ENCODE data around the gene DNASE1L2.
A peak's percentile ranks its signal among the peaks of the same experiment; 100 is the strongest.

DNASE1L2 gene

DNA sequence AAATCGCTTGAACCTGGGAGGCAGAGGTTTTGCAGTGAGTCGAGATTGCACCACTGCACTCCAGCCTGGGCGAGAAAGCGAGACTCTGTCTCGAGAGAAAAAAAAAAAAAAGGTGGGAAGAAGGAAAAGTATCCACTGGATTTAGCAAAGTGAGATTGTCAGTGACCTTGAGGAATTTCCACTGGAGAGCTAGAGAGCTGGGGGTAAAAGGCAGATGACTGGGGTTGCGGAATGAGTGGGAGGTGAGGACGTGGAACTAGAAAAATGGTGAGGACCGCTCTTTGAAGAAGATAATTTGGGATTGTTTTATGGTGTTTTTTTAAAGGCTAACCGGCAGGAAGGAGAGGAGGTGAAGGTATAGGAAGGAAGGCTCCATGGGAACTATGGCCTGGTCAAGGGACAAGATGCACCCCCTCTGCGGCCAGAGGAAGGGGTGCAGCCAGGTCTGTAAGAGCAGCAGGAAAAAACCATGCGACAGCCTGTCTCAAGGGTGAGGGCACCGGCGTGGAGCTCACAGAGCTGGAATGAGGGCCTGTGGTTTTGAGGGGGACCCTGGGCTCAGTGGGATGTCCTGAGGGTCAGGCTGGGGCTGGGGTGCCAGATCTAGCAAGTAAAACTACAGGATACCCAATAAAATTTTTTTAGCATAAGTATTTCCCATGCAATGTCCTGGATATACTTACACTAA, 31.7 kb upstream of the DNASE1L2 start:
- no peak for DNase-seq

DNA sequence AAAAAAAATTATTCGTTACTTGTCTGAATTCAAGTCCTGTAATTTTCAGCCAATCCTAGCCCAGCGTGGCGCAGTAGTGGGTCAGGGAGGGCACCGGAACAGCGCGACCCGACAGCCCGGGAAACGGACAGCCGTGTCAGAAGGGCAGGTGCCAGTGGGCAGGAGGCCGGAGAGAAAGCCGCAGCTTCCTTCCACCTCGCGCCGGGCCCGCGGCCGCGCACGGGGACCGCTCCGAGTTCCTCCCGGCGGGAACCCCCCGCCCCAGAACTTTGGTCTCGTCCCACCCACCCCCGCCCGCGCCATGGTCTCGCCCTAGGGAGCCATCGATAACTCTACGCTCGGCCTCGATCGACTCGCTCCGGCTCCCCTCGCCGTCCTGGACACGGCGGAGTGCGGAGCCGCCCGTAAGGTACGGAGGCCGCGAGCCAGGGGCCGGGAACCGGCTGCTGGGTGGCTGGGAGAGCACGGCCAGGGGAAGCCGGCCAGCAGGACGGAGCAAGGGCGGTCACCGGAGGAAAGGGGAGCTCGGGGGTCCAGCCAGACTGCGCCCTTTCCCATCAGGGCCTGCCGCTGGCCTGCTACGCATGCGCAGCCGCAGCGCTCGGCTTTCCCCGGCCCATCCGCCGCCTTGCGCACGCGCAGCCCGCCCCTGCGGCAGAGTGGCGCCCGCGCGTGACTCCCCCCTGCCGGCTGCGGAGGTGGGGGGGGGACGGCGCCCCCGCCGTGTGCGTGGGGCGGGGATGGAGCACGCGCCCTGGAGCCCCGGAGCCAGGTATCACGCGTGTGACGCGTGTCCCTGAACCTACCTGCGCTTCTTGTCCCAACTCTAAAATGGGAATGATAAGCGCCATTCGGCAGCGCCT, 30.9 kb upstream of the DNASE1L2 start, which contains the start of gene MLST8:
TSS of gene MLST8 (plus strand) at position 351 of the 863 bp plus-strand sequence. CDS start 632 bp downstream, outside the sequence.
- peak; percentile 39 for DNase-seq

DNA sequence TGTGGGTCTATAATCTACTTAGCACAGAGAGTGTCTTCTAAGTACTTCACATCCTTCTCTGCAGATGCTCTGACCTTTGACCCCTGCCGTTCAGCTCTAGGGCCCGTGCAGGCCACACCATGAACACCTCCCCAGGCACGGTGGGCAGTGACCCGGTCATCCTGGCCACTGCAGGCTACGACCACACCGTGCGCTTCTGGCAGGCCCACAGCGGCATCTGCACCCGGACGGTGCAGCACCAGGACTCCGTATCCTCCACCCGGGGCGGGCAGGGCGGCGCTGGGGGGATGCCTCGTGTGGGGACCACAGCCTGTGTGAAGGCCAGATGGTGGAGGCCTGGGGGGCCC, 30.3 kb upstream of the DNASE1L2 start:
- no peak for DNase-seq

DNA sequence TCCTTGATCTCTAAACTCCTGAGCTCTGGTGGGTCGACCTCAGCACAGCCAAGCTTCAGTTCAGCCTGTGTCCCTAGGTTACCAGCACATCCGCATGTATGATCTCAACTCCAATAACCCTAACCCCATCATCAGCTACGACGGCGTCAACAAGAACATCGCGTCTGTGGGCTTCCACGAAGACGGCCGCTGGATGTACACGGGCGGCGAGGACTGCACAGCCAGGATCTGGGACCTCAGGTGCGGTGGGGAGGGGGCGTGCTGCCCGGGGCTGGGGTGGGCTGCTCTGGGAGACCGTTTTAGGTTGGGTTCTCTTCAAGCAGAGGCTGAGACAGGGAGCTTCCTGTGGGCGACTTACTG, 29.8 kb upstream of the DNASE1L2 start:
- DNase-seq: no peak

- DNase-seq: no peak
Measured at GRCh38 chr16:2206780-2207433, 29.3 kb upstream of the DNASE1L2 start.

DNA sequence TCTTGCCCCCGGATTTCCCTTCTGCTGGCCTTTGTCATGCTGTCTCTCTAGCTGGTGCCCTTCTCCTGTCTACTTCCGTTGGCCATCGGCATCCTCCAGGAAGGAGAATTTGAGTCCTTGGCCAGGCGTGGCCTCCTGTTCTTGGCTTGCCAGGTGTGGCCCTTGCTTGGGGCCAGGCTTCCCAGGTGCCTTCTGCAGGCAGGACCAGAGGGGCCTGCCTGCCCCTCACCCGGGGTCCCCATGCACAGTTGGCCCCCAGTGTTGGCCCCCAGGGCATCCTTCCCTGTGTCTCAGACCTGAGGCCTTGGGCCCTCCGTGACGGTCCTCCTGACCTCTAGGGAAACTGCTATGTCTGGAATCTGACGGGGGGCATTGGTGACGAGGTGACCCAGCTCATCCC, 28.4 kb upstream of the DNASE1L2 start:
- DNase-seq: no peak

DNA sequence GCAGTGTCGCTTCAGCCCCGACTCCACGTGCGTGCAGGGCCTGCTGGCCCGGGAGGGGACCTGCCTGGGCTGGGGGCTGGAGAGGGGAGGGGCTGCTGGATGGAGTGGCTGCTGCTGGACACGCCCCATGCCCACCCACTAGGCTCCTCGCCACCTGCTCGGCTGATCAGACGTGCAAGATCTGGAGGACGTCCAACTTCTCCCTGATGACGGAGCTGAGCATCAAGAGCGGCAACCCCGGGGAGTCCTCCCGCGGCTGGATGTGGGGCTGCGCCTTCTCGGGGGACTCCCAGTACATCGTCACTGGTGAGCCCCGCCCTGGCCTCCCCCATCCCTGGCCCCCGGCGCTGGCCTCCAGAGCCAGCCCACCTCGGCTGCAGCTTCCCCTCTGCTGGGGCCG, 27.9 kb upstream of the DNASE1L2 start:
- no peak for DNase-seq

- no peak for DNase-seq
Measured at GRCh38 chr16:2208772-2209171, 27.5 kb upstream of the DNASE1L2 start.

GRCh38 chr16:2209258-2210008, 26.8 kb upstream of the DNASE1L2 start:
- no peak for DNase-seq

- DNase-seq: no peak
Measured at GRCh38 chr16:2210009-2210332, 26.3 kb upstream of the DNASE1L2 start.

- no peak for DNase-seq
Measured at GRCh38 chr16:2210386-2211365, 25.6 kb upstream of the DNASE1L2 start, which contains the start of gene BRICD5. BRICD5 (minus strand) TSS chr16:2210863; CDS start chr16:2210833, 30 bp downstream.

GRCh38 chr16:2211923-2212347, 24.3 kb upstream of the DNASE1L2 start:
- DNase-seq: no peak

- DNase-seq: no peak
Measured at GRCh38 chr16:2212362-2213324, 23.6 kb upstream of the DNASE1L2 start.

GRCh38 chr16:2213817-2214718, 22.2 kb upstream of the DNASE1L2 start:
- DNase-seq: no peak

- DNase-seq: no peak
Measured at GRCh38 chr16:2214719-2214968, 21.6 kb upstream of the DNASE1L2 start, which contains the start of gene PGP. PGP (minus strand) TSS chr16:2214840; CDS start chr16:2214777, 63 bp downstream.

DNA sequence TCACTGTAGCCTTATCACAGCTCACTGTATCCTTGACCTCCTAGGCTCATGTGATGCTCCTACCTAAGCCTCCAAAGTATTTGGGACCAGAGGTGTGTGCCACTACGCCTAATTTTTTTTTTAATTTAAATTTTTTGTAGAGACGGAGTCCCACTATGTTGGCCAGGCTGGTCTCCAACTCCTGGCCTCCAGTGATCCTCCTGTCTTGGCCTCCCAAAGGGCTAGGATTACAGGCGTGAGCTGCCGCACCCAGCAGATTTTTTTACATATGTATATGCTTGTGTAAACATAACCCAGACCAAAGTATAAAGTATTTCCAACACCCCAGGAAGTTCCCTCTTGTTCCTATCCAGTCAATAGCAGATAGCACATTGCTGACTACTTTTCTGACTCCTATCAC, 19.9 kb upstream of the DNASE1L2 start:
- no peak for DNase-seq

DNA sequence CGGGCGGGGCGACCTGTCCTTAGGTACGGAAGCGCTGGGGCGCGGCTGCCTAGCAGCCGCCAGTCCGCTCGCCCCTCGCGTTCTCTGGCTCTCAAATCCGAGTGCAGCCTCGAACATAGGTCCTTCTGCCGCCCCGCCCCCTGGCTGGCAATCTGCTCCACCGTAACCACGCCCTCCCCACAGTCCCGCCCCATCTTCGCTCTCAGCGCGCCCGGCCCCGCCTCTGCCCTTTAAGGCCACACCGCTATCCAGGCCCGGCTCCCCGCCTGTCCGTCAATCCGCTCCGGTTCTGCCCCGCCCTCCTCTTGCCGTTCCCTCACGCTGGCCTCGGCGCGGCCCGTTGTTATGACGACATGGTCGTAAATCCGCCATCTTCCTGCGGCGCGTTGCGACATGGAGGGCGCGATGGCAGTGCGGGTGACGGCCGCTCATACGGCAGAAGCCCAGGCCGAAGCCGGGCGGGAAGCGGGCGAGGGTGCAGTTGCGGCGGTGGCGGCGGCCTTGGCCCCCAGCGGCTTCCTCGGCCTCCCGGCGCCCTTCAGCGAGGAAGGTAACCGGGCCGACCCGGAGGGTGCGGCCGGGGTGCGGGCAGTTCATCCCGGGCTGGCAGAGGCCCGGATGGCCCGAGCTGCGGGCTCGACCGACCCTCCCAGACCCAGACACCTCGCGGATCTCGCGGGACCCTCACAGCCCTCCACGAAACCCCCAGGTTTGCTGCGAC, 12.9 kb upstream of the DNASE1L2 start, which contains the start of gene E4F1:
TSS of gene E4F1 (plus strand) at position 371 of the 721 bp plus-strand sequence. CDS start at position 394, 23 bp downstream.
- peak; percentile 98 for DNase-seq

GRCh38 chr16:2223942-2224486, 12.2 kb upstream of the DNASE1L2 start:
- no peak for DNase-seq

Data from NCI-H1417 treated with DMSO at 0.1 percent for 48 hours (cell line).